GM19238 (cell line): Measurements from ENCODE around the gene TMEM115.

Source experiments
- DNase-seq: peaks from one replicate; pipeline ENCODE4 v3.0.0; 2011; ENCODE audit warnings: low spot score; ENCODE audit not compliant: insufficient read length

Gene TMEM115

DNA sequence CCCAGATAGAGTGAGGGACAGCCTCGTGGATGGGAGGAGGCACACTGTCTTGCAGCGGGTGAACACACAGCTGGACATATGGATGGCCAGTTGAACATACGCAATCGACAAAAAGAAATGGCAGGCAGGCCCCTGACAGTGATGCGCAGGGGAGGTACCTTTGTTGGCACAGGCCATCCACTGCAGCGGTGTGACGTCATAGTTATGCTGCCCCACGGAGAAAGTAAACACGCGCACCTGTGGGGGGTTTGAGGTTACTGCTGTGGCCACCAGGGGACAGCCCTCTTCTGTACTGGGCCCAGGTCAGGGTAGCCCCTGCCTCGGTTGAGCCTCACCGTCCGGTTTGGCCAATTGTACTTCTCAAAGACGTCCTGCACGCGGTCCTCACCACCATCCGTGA, 19.4 kb upstream of the TMEM115 start:
- DNase-seq = no peak

- no peak for DNase-seq
Observed at GRCh38 chr3:50378024-50378423, 18.7 kb upstream of the TMEM115 start.

DNA sequence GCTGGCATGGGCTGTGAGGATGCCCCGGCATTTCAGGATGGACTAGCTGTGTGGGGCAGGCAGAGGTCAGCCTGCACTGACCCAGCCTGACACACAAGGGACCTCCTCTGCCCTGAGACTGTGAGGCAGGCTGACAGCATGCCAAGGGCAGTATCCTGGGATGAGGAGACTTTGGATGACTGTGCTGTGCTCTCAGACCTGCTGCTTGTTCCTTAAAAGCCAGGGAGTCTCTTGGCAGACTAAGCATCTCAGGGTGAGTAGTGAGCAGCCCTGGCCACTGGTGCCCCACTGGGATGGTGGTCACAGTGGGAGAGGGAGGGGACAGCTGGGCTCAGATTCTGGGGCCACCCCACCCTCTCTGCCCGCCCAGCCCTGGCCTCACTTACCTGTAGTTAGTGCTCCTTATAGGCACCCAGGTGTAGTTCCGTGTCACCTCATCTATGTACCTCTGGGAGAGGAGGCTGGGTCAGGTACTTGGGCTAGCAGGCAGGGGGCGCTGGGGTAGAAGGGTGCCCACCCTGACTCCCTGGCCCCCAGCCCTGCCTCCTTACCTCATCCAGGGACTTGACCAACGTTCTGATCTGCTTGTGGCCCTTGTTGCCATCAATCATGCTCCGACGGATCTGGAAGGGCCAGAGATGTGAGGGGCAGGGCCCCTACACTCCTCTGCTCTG, 16.1 kb upstream of the TMEM115 start:
- DNase-seq = no peak

DNA sequence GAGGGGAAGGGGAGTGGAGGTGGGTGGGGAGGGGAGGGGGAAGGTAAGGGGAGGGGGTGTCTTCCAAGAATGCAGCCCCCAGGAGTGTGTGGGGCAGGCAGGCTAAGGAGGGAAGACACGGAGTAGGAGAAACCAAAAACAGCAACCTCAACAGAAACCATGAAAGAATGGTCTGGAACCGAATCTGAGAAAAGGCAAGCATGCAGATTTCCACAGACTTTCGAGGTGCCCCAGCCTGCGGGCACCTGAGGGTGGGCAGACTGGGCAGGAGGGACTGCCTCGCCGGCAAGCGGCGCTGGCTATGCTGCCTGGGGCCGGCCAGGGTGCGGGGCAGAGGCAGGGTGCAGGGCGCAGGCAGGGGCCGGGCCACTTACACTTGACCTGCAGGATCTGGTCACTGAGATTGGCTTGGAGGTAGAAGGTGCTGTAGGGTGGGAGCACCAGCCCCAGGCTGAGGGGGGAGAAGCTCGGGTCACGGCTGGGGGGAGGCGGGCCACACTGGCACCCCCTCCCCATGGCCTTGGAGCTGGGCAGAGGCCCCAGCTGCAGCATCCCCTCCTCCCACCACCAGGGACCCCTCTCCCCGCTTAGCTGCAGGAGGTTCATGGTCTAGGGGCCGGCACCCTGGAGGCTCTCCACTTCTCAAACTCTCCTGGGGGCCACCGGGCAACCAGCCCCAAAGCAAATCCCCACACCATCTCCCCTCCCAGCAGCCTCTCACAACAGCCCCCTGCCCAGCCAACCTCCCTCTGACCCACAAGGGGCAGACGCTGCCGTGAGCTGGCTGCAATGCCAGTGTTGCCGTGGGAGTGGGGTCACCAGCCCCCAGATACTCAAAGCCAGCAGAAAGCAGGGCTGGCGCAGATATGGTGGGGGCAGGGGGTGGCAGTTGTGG, 15.3 kb upstream of the TMEM115 start:
- no peak for DNase-seq

- no peak for DNase-seq
Observed at GRCh38 chr3:50373146-50374051, 14.1 kb upstream of the TMEM115 start.

GRCh38 chr3:50372349-50372748, 13.0 kb upstream of the TMEM115 start:
- no peak for DNase-seq

GRCh38 chr3:50371133-50371685, 11.9 kb upstream of the TMEM115 start:
- DNase-seq = no peak

DNA sequence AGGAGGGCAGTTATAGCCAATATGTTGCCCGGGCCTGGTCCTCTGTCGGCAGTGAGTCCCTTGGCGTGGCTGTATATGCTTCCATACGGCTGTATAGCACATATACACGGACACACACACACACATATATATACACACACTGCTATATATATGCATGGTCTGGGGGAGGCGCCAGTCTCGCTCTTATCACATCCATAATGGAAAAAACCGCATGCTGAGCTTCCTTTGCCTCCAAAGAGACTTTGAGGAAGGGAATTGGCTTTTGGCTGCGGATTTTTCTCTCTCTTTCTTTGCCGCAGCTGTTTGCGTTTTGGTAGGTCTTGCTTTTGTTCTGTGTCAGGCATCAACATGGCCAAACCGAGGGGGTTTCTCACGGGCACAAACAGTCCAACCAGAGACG, 11.3 kb upstream of the TMEM115 start:
- DNase-seq = no peak

GRCh38 chr3:50369012-50369670, 9.8 kb upstream of the TMEM115 start:
- no peak for DNase-seq

- DNase-seq = no peak
Observed at GRCh38 chr3:50365842-50366220, 6.5 kb upstream of the TMEM115 start.

GRCh38 chr3:50365080-50365841, 5.9 kb upstream of the TMEM115 start:
- DNase-seq = peak; percentile 95

- no peak for DNase-seq
Observed at GRCh38 chr3:50364573-50365079, 5.3 kb upstream of the TMEM115 start.

GRCh38 chr3:50359760-50360110, 414 bp upstream of the TMEM115 start:
- DNase-seq = no peak

GRCh38 chr3:50358355-50358910, 888 bp downstream of the TMEM115 start:
- DNase-seq = no peak

- DNase-seq = no peak
Observed at GRCh38 chr3:50357481-50357880, 1.8 kb downstream of the TMEM115 start.

- DNase-seq = no peak
Observed at GRCh38 chr3:50356553-50356952, 2.8 kb downstream of the TMEM115 start.

- no peak for DNase-seq
Observed at GRCh38 chr3:50355829-50356552, 3.3 kb downstream of the TMEM115 start.

DNA sequence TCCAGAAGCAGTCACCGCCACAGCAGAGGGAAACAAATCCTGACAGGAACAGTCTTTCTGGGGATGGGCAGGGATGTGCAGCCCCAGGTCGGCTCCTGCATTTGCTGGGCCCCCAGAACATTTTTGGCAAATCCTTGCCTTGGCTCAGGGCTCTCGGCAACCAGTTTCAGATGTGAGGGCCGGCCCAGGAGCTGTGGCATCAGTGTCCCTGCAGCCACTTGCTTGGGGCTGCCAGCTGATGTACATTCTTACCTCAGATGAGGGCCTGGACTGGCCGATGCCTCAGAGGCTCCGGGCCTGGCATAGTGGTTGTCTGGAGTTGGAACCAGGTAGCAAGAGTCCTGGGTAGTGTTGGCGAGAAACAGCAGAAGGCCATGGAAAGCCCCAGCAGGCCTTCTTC, 4.5 kb downstream of the TMEM115 start:
- DNase-seq = no peak

DNA sequence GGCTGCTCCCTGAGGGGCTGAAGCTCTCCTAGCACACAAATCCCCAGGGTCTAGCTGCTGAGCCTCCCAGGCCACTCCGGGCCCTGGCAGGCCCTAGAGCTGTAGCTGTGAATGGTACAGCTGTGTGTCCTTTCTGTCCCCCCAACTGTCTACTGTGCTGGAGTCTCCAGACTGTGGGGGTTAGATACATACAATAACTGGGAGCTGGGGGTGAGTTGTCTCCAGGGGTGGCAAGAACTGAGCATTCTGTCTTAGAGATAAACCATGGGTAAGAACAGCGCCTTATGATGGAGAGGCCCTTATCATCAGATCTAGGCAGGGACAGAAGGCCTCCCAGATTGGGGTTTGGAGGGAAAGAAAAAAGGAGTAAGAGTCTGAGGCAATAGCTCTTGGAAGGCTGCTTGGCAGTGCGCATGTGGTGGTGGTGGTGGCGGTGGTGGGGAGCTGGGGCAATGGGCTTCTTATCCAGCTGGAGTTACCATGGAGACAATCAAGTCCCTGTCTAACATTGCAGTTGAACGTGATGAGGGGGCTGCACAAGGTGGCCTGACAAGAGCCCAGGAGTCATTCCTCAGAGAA, 5.0 kb downstream of the TMEM115 start:
- DNase-seq = no peak
